HG03280 (cell line): Measurements from ENCODE around the gene CPD.
"Not testable (repeated sequence)": the region's sequence is repeated elsewhere in the genome, so short reads cannot be mapped to it uniquely, and the experiment has no call there.

Source experiments
- ATAC-seq: cut with Tn5 transposase; IDR thresholded peaks from one replicate; pipeline ENCODE4 v1.9.1; 2021; ENCODE audit warnings: mild to moderate bottlenecking, moderate library complexity; ENCODE audit not compliant: unreplicated experiment

CPD gene

GRCh38 chr17:30381340-30381659, 2.6 kb downstream of the CPD start:
- ATAC-seq = no peak

- ATAC-seq = no peak
Observed at GRCh38 chr17:30382345-30382744, 3.6 kb downstream of the CPD start.

- no peak for ATAC-seq
Observed at GRCh38 chr17:30388321-30389179, 9.8 kb downstream of the CPD start.

- no peak for ATAC-seq
Observed at GRCh38 chr17:30389756-30390300, 11.1 kb downstream of the CPD start.

GRCh38 chr17:30391534-30391933, 12.8 kb downstream of the CPD start:
- no peak for ATAC-seq

GRCh38 chr17:30393491-30393890, 14.8 kb downstream of the CPD start:
- no peak for ATAC-seq

GRCh38 chr17:30393911-30394867, 15.5 kb downstream of the CPD start:
- no peak for ATAC-seq

- no peak for ATAC-seq
Observed at GRCh38 chr17:30395398-30396022, 16.8 kb downstream of the CPD start.

GRCh38 chr17:30396129-30396528, 17.4 kb downstream of the CPD start:
- ATAC-seq = no peak

- ATAC-seq = no peak
Observed at GRCh38 chr17:30396612-30397011, 17.9 kb downstream of the CPD start.

- no peak for ATAC-seq
Observed at GRCh38 chr17:30398328-30399041, 19.8 kb downstream of the CPD start.

GRCh38 chr17:30401097-30401496, 22.4 kb downstream of the CPD start:
- no peak for ATAC-seq

GRCh38 chr17:30405161-30405560, 26.4 kb downstream of the CPD start:
- no peak for ATAC-seq

- ATAC-seq = not testable (repeated sequence)
Observed at GRCh38 chr17:30410627-30411026, 31.9 kb downstream of the CPD start.

- not testable (repeated sequence) for ATAC-seq
Observed at GRCh38 chr17:30412008-30412496, 33.3 kb downstream of the CPD start.

- no peak for ATAC-seq
Observed at GRCh38 chr17:30413109-30413508, 34.4 kb downstream of the CPD start.

- ATAC-seq = no peak
Observed at GRCh38 chr17:30414486-30414885, 35.8 kb downstream of the CPD start.

GRCh38 chr17:30415491-30415890, 36.8 kb downstream of the CPD start:
- no peak for ATAC-seq

GRCh38 chr17:30418070-30418469, 39.3 kb downstream of the CPD start:
- ATAC-seq = not testable (repeated sequence)

GRCh38 chr17:30421592-30421991, 42.9 kb downstream of the CPD start:
- ATAC-seq = no peak
